Loucy (cell line): ENCODE measurements around the gene HRC.

ENCODE experiments used
- H2AFZ ChIP-seq: fragments of 200-600 bp; sonication (generic); 2 replicates; pipeline ENCODE4 v1.6.0; 2016; ENCODE audit warnings: antibody characterized with exemption, mild to moderate bottlenecking, low read length, moderate library complexity
- H3F3A ChIP-seq: fragments of 200-600 bp; 2 replicates; pipeline ENCODE4 v1.6.0; 2016; ENCODE audit warnings: antibody characterized with exemption, low read depth, mild to moderate bottlenecking
- H3K27me3 ChIP-seq: fragments of 200-600 bp; sonication (generic); 2 replicates; pipeline ENCODE4 v1.6.1; 2014; ENCODE audit warnings: low read length, mild to moderate bottlenecking; ENCODE audit not compliant: insufficient read depth, poor library complexity, severe bottlenecking
- H3K36me3 ChIP-seq: fragments of 200-600 bp; sonication (generic); 2 replicates; pipeline ENCODE4 v1.6.1; 2016; ENCODE audit warnings: low read length; ENCODE audit not compliant: insufficient read depth
- H3K4me1 ChIP-seq: fragments of 200-600 bp; sonication (generic); 2 replicates; pipeline ENCODE4 v1.5.1; 2014; ENCODE audit warnings: low read length, mild to moderate bottlenecking; ENCODE audit not compliant: insufficient read depth, poor library complexity, severe bottlenecking
- H3K4me2 ChIP-seq: fragments of 200-600 bp; sonication (generic); 2 replicates; pipeline ENCODE4 v1.6.0; 2014; ENCODE audit warnings: antibody characterized with exemption, low read length, low read depth, mild to moderate bottlenecking; ENCODE audit not compliant: poor library complexity, severe bottlenecking
- H3K4me3 ChIP-seq: fragments of 200-600 bp; sonication (generic); 2 replicates; pipeline ENCODE4 v1.5.1; 2014; ENCODE audit warnings: low read length, mild to moderate bottlenecking, mixed read lengths; ENCODE audit not compliant: poor library complexity, severe bottlenecking
- H3K79me2 ChIP-seq: fragments of 200-600 bp; sonication (generic); 2 replicates; pipeline ENCODE4 v1.6.1; 2014; ENCODE audit warnings: low read length; ENCODE audit not compliant: insufficient read depth
- H3K9ac ChIP-seq: fragments of 200-600 bp; sonication (generic); 2 replicates; pipeline ENCODE4 v1.6.0; 2014; ENCODE audit warnings: mild to moderate bottlenecking, low read depth, low read length, moderate library complexity; ENCODE audit not compliant: poor library complexity, severe bottlenecking
- H3K9me2 ChIP-seq: fragments of 200-600 bp; sonication (generic); replicated peaks from 2 replicates; pipeline ENCODE4 v1.6.1; 2016; ENCODE audit warnings: low read depth, low read length, mixed read lengths
- H3K9me3 ChIP-seq: fragments of 200-600 bp; sonication (generic); 2 replicates; pipeline ENCODE4 v1.6.1; 2014; ENCODE audit warnings: mild to moderate bottlenecking, antibody characterized with exemption, low read length, low read depth; ENCODE audit not compliant: insufficient read depth
- H4K20me1 ChIP-seq: fragments of 200-600 bp; sonication (generic); 2 replicates; pipeline ENCODE4 v1.6.0; 2014; ENCODE audit warnings: antibody characterized with exemption, low read length, mild to moderate bottlenecking; ENCODE audit not compliant: insufficient read depth, poor library complexity, severe bottlenecking
- CTCF ChIP-seq: fragments of 200-600 bp; sonication (generic); conservative IDR thresholded peaks from 2 replicates; pipeline ENCODE4 v1.5.1; 2014; ENCODE audit warnings: mild to moderate bottlenecking, antibody characterized with exemption, low read length
- EZH2phosphoT487 ChIP-seq: fragments of 200-600 bp; IDR thresholded peaks from 2 replicates; pipeline ENCODE4 v1.6.1; 2018; ENCODE audit warnings: antibody characterized with exemption, mild to moderate bottlenecking, moderate library complexity, borderline replicate concordance

HRC gene

GRCh38 chr19:49107625-49108459, 47.4 kb downstream of the HRC start:
- H3K36me3 ChIP-seq = peaks cover 70% of the 10 kb centered on the region; the same call in 1 of the 2 replicates
- no peak for TF ChIP-seq CTCF
- TF ChIP-seq EZH2phosphoT487 = no peak
- no peaks in the 10 kb centered on the region for H3K27me3 ChIP-seq
- peaks cover 22% of the 10 kb centered on the region for H4K20me1 ChIP-seq
- H3K4me3 ChIP-seq = no peak overlapping the region
- H2AFZ ChIP-seq = no peak overlapping the region
- H3K79me2 ChIP-seq = peaks cover 3% of the 10 kb centered on the region; the same call in 1 of the 2 replicates
- no peak overlapping the region for H3K9ac ChIP-seq
- peaks cover 12% of the 10 kb centered on the region; the same call in 1 of the 2 replicates for H3F3A ChIP-seq
- no peaks in the 10 kb centered on the region for H3K4me1 ChIP-seq
- no peak overlapping the region for H3K4me2 ChIP-seq
- no peaks in the 10 kb centered on the region for H3K9me3 ChIP-seq
- H3K9me2 ChIP-seq = no peaks in the 10 kb centered on the region

- Histone ChIP-seq H2AFZ (no peak overlapping the region), H3K9me3 (no peaks in the 10 kb centered on the region), H3K36me3 (peaks cover 79% of the 10 kb centered on the region; the same call in 1 of the 2 replicates), H3K9me2 (no peaks in the 10 kb centered on the region), H3K4me2 (no peak overlapping the region), H3K79me2 (peaks cover 3% of the 10 kb centered on the region; the same call in 1 of the 2 replicates), H3K27me3 (no peaks in the 10 kb centered on the region), H3K4me3 (no peak overlapping the region), H3F3A (peaks cover 12% of the 10 kb centered on the region; the same call in 1 of the 2 replicates), H3K9ac (no peak overlapping the region), H3K4me1 (no peaks in the 10 kb centered on the region), H4K20me1 (peaks cover 27% of the 10 kb centered on the region)
- TF ChIP-seq CTCF (peak; percentile 95), EZH2phosphoT487 (no peak)
These were observed 48.5 kb downstream of the HRC start for GRCh38 chr19:49106648-49107135.

GRCh38 chr19:49104229-49104864, 50.8 kb downstream of the HRC start:
- H3K4me1 ChIP-seq = no peaks in the 10 kb centered on the region
- peaks cover 5% of the 10 kb centered on the region; the same call in 1 of the 2 replicates for H3F3A ChIP-seq
- H4K20me1 ChIP-seq = peaks cover 40% of the 10 kb centered on the region
- no peak overlapping the region for H3K9ac ChIP-seq
- TF ChIP-seq CTCF (no peak), EZH2phosphoT487 (no peak)
- H3K9me3 ChIP-seq = no peaks in the 10 kb centered on the region
- no peak overlapping the region for H3K4me2 ChIP-seq
- peaks cover 13% of the 10 kb centered on the region; the same call in 1 of the 2 replicates for H3K79me2 ChIP-seq
- no peaks in the 10 kb centered on the region for H3K27me3 ChIP-seq
- no peak overlapping the region for H2AFZ ChIP-seq
- peaks cover 94% of the 10 kb centered on the region; the same call in 1 of the 2 replicates for H3K36me3 ChIP-seq
- H3K4me3 ChIP-seq = no peak overlapping the region
- H3K9me2 ChIP-seq = no peaks in the 10 kb centered on the region
